ENCODE results near the gene ASIC4. TPM values are rescaled to one million over a fixed set of nuclear protein-coding genes. Genes with fewer than 3 reads are reported as not detected.

ASIC4 gene
- total and polyA plus RNA-seq, 12 donors, result 0.15 to 0.43 (median 0.20) TPM; not detected in 7

DNA sequence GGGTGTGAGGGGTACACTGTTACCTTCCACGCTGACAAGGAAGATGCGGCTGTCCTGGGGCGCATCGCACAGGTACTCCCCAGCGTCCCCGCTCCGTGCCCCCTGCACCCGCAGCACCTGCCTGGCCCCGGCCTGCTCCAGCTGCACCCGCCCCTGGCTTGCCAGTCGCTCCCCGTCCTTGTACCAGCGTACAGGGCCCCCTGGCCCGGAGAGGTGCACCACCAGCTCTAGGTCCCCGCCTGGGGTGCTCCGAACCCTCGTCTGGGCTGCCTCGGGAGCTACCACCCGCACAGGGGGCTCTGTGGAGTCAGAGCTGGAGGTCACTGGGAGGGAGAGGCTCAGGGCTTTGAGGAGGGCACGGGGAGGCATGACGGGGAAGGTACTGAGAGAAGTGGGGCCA lies 43.0 kb downstream of the ASIC4 start:
- peaks cover 8 to 32% (median 15%) of the 10 kb centered on the region in 9 donors for H3K4me1 ChIP-seq
- no peak for ATAC-seq
- no peak overlapping the region for H3K4me3 ChIP-seq
- intact Hi-C loops (cut with DNase I), result no loop called here
- H3K9me3 ChIP-seq, result no peaks in the 10 kb centered on the region
- peaks cover 0 to 22% (median 16%) of the 10 kb centered on the region in 7 donors for H3K27me3 ChIP-seq
- H3K27ac ChIP-seq, result no peak overlapping the region
- peaks cover 0 to 47% (median 5%) of the 10 kb centered on the region in 9 donors for H3K36me3 ChIP-seq
- no peak for DNase-seq
- WGBS, 2 donors, result 93% methylated on average over 21 of the region's 21 CpGs
- TF ChIP-seq CTCF (IDR thresholded peaks at IDR 0.05), result no peak

- no peak for DNase-seq
- no peak for TF ChIP-seq CTCF (IDR thresholded peaks at IDR 0.05)
- peaks cover 0 to 15% (median 9%) of the 10 kb centered on the region in 7 donors for H3K27me3 ChIP-seq
- H3K27ac ChIP-seq, result no peak overlapping the region
- intact Hi-C loops (cut with DNase I), result no loop called here
- peaks cover 3 to 25% (median 7%) of the 10 kb centered on the region in 9 donors for H3K4me1 ChIP-seq
- ATAC-seq, result no peak
- peaks cover 0 to 54% (median 5%) of the 10 kb centered on the region in 9 donors for H3K36me3 ChIP-seq
- no peak overlapping the region for H3K4me3 ChIP-seq
- 94 to 95% methylated on average over 25 of the region's 25 CpGs for WGBS, 2 donors
- no peaks in the 10 kb centered on the region for H3K9me3 ChIP-seq
Observed at GRCh38 chr2:219557791-219558785, 43.8 kb downstream of the ASIC4 start.

GRCh38 chr2:219559156-219559915 lies 45.1 kb downstream of the ASIC4 start:
- 84 to 87% methylated on average over 20 of the region's 20 CpGs for WGBS, 2 donors
- Histone ChIP-seq H3K36me3 (peaks cover 0 to 67% (median 5%) of the 10 kb centered on the region in 9 donors), H3K4me1 (peaks cover 0 to 23% (median 3%) of the 10 kb centered on the region in 9 donors), H3K27me3 (peaks cover 0 to 3% (median 0%) of the 10 kb centered on the region in 7 donors), H3K27ac (no peak overlapping the region), H3K4me3 (no peak overlapping the region), H3K9me3 (no peaks in the 10 kb centered on the region)
- DNase-seq (no peak), ATAC-seq (no peak)
- intact Hi-C loops (cut with DNase I), result no loop called here
- TF ChIP-seq CTCF (IDR thresholded peaks at IDR 0.05), result no peak
